Ramos (cell line): ENCODE data around the gene HESX1.

ENCODE experiments used
- in situ Hi-C: fragments of 300-500 bp; cut with MboI; formaldehyde crosslinking; loops from one replicate; pipeline ENCODE4 v1.14.3; 2022; ENCODE audit warnings: low sequenced_read_pairs; ENCODE audit not compliant: unreplicated experiment

The HESX1 gene

DNA sequence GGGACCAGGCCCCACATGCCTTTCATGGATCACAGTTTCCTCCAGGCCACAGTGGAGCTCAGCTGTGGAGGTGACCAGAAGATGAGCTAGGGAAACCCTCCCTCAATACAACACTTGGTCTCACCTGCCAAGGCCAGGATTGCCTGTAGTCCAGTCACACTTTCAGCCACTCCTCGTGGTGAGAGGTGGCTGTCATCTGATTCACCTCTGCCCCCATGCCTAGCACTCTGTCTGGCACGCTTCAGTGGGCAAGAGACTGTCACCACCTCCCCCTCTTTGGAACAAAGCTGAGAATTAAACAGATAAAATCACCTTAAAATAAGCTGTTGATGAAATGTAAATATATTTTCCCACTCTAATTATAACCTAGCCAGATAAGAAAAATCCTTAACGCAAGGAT lies 30.7 kb downstream of the HESX1 start:
- in situ Hi-C loops: no loop called here

DNA sequence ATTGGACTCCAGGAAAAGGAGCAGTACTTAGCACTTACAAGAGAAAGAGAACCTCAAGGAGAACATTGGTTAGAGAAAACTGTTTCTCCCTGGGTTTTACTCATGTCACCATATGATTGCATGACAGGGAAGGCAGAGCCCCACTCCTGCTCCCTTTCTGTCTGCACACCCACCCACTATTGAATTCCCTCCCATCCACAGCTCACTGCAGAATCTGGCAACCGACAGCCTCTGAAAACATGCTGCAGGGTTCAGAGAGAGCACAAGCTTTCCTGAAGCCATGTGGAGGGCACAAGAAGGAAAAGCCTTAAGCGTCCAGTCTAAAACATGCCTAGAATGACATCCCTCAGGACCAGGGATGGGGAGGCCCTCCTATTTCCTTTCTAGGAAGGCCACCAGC lies 31.6 kb downstream of the HESX1 start:
- in situ Hi-C loops: no loop called here

DNA sequence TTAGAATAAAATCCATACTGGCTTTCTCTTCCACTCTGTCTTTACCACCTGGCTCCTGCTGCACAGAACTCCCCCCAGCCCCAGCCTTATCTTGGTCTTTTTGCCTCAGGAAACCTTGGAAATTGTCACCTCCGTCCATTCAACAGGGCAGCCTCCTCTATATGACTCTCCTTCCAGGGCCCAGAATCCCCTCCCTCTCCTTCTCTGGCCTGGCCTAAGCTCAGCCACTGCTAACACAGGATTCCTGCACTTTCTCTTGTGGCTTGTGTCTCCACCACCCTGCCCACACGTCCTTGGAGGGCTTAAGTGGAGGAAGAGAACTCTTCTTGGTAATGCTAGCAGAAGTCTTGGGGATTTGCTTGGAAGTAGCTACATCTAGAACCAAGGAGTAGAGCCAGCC lies 33.1 kb downstream of the HESX1 start:
- in situ Hi-C loops: no loop called here

DNA sequence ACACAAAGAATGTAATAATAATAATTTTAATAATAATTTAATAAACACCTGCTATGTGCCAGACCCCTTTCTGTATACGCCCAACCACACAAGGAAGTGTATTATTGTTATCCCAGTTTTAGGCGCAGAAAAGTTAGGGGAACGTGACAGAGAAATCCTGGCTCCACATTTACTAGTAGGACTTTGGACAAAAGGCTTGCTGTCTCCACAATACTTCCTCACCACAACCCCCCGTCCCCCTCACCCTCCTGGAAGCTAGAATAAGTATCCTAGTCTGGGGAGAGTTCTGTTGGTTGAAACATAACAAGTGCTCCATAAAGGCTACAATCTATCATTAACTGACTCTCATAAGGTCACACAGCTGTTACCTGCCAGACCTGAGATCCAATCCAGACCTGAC lies 34.1 kb downstream of the HESX1 start:
- in situ Hi-C loops: no loop called here

DNA sequence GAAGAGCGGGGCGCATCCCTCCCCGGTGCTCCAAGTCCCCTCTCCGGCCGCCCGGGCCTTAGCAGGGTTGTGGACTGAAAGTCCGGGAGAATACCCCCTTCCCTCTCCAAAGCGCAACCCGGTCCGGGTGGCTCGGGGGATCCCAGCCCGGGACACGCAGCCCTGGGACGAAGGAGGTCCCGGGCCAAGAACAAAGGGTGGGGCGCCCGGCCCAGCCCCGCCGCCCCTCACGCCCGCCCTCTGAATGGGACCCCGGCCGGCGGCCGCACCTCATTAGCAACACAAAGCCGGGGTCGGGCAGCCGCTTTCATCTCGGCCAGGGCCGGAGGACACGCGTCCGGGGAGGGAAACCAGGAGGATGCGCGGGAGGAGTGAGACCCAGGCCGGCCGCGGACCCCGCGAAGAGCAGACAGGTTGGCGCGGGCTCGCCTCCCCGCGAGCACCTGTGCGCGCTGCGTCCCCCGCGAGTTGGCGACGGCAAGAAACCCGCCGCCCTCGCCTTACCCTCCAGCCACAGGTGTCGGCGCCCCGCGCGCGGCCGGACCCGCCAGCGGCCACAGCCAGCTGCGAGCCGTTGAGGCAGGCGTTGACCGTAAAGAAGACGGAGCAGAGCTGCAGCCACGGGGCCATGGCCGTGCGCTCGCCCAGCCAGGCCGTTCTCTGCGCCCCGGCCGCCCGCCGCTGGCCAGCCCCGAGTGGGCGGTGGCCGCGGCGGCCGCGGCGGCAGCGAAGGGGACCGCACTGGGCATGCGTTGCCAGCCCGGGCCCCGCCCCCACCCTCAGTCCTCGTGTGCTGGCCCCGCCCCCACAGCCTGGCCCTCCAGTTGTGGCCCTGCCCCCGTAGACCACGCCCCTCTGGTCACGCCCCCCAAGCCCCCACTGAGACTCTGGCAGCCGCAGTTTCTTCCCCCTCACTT lies 34.9 kb downstream of the HESX1 start, which contains the start of gene IL17RD:
Gene IL17RD, minus strand, starts transcription at position 697 of the 917 bp plus-strand sequence. Its CDS starts 67 bp downstream, at position 630.
- in situ Hi-C loops: no loop called here

DNA sequence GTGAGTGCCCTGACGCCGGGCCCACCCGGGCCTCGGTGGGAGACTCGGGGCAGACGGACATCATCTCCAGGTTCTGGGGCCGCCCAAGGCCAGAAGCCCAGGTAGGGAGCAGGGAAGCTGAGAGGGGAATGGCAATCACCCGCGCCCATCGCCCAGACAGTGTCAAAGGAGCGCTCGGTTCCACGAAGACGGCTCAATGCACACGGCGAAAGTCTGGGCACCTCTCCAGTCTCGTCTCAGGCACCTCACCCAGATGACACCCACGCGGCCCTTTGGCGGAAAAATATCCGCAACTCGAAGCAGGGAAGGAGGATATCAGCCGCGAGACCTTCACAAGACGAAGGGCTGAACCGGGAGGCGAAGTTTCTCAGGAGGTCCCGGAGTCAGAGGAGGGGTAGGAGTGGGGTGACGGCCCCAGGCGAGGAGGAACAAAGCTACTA lies 35.5 kb downstream of the HESX1 start:
- in situ Hi-C loops: no loop called here

DNA sequence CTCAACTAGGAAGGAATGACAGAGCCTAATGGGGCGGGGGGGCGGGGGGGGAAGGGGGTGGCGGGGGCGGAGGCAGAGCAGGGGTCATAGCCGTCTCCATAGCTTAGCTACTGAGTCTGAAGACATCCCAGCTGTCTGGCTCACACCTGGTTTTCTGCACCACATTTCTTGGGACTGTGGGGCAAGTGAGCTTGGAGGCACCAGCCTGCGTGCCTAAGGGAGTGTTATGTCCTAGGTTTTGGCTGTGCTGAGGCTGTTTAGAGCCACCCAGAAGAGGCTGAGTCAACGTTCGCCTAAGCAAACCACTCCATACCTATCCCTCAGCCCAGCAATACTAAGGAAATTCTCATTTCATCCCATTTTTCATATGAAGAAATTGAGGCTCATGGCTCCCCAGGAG lies 36.0 kb downstream of the HESX1 start:
- in situ Hi-C loops: no loop called here

DNA sequence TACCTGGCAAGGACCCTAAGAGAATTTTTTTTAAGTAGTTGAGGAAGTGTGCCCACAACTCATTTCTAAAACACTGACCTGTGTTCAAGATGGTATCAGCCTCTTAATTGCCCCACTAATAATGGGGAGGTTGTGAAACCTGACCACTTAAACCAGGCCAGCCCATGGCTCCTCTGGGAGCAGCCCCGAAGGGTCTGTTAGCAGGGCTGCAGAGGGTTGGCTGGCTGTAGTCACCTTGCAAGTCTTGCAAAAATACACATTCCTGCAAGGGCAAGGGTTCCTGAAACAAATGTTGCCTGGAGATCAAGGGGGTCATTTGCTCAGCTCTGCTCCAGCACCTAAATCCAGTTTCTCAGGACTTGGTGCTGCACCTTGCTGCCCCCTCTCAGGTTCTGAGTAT lies 37.9 kb downstream of the HESX1 start:
- in situ Hi-C loops: no loop called here

DNA sequence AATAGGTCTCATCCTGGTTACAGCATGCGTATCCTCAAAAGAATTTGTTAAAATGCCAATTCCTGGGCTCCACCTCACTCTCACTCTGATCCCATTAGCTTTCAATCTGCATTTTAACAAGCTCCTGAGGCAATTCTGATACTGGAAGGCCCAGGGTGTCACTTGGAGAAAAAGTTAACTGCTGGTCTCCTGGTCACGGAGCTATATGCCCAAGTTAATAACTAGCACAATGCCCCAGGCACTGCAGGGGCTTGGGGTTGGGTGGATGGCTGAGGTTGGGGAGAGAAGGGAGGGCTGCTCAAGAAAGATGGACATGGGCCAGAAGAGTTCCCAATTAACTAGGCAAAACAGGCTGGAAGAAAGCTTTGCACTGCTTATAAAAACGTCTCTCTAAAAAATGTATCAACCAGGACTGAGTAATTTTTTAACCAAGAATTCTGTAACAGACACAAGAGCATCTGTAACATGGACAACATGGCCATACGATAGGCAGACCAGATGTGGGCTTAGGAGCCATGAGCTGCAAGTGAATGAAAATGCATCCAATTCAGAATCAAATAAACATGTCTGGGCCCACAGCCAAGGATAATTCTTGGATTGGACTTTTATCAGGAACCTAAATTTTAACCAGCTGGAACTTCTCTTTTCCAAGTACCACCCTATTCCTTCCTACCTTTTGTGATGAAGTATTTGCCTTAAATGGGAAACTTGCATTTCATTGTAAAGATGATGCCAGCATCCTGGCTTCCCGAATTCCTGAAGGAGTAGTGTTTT lies 38.8 kb downstream of the HESX1 start:
- in situ Hi-C loops: no loop called here

DNA sequence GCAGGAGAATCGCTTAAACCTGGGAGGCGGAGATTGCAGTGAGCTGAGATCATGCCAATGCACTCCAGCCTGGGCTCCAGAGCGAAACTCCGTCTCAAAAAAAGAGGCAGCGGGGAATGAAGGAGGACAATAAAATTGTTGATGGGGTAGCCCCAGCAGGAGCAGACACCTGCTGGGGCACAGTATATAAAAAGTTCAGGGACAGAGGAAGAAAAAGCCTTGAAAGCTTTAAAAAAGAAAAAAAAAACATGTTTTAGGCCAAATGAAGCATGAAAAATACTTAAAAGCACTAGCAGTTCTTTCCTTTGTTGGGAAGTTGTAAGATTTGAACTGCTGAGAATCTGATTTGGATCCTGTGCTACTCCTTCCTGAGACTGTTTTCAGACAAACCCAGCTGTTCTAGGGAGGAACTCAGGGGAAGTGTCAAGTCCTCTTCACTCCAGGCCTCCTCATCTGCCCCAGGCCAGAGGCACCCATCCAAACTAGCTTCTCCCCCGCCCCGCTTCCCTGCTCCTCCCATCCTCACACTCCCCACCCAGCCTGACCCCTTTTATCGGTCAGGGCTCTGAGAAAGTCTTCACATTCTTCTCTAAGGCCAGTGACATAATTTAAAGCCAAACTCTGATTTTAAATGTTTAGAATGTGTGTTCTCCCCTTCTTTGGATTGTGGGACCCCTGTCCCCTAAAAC lies 39.6 kb downstream of the HESX1 start:
- in situ Hi-C loops: no loop called here

DNA sequence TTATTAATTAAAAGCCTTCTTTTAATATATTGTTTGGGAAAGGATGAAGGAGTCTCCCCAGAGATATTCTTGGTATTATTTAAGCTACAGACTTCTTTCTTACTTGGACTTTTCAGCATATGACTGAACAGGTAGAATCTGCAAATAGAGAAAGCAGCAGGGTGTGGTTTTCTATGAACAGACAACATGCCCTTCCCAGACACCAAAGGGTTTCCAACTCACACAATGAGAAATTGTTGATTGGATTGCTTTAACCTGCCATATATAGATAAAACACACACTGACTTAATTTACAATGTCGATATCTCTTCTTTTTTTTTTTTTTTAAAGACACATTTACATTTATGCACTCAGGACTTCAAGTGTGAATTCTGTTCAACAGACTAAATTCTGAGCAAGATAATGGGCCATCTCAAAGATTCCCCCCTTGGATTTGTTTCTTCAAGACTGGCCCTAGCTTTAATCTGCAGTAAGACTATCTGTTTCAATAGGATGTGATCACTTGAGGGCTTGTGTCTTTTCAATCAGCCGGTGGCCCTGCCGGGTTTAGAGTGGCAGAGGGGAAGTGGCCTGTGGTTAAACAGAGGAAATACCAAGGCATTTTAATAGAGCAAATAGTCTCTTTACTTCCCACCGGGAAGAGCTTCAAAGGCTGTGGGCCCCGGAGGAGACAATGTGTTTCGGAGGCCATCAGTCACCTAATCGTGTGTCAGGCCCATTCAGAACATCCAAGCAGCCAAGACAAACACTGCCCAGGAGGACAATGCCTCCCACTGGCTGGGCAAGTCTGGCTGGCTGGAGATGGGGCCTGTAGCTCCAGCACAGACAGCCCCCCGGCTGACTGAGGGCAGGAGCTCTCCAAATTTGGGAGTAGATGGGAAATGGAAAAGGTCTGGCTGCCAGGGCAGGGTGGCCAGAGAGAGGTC lies 40.7 kb downstream of the HESX1 start:
- in situ Hi-C loops: no loop called here

DNA sequence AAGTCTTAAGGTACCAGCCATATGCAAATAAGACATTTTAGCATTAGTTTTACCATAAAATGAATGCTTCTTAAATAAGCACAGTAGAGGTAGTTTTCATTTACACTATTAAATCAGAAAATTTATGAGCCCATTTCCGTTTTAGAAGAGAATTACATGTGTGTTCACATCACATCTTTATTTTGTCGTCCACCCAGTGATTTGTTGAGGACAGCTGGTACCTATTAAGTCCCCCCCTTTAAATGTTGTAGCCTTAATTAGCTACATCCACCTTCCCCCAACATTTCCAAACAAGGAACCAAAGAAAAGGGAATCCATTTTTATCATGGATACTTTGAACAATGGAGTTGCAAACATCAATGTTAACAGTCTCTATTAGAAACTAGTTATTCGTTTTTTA lies 41.5 kb downstream of the HESX1 start:
- in situ Hi-C loops: no loop called here

DNA sequence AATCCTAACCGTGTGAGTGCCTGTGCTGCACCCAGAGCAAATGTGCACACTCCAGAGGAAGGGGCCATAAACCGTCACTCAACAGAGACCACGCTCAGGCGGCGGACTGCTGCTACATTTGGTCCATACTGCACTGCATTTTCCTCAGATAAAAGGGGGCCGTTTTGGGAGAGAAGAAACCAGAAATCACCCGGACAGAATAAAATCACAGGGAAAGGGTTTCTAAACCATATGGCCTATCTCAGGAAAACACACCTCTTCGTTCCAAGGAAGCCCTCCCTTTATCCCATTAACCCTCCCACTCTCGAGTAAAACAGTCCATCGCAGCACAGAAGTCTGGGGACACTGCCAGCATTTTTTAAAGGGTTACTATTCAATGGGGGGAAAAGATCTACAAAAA lies 42.2 kb downstream of the HESX1 start:
- in situ Hi-C loops: no loop called here

DNA sequence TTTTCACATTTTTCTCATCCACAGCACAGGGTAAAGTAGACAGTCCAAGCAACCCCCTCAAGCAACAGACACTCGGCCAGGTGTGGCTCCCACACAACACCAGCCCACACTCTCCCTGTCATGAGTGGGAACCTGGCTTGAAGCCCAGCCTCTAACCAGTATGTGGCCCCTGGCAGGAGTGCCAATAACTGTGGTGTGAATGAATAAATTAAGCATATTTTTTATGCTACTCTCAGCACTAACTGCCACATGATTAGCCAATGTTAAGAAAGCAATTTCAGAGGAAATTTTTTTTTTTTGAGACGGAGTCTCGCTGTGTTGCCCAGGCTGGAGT lies 44.5 kb downstream of the HESX1 start:
- in situ Hi-C loops: no loop called here

DNA sequence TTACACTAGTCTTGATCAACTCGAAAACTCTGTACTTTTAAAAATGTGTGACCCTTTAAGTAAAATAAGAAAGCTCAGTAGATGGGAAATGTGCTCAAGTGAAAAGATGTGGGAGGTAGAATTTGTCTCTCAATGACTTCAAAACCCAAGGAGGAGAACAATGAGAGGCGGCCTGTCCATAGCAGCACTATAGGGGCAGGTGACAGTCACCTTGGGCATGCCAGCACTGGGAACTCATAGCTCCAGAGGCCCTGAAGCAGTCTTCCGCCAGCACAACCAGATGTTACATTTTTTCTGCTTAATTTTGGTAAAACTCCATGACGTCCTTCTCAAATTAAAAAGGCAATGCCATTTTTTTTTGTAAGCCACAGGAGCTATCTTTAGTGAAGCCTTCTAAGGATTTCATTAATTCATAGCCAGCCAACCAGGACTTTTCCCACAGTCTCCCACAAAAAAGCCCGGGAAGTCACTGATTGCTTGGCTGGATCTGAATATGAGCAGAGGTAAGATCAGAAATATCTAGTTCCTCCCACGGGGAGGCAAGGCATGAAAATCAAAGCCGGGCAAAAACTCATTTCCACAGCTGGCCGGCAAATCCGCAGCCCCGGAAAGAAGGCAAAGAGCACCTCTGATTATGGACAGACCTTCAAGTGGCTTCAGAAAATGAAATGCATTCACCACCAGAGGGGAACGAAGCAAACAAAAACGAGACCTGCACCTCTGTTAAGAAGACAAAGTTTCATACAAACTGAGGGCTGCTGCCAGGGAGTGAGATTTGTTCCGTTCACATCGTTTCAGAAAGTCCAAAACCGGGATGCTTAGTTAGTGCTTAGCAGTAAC lies 45.1 kb downstream of the HESX1 start:
- in situ Hi-C loops: no loop called here

DNA sequence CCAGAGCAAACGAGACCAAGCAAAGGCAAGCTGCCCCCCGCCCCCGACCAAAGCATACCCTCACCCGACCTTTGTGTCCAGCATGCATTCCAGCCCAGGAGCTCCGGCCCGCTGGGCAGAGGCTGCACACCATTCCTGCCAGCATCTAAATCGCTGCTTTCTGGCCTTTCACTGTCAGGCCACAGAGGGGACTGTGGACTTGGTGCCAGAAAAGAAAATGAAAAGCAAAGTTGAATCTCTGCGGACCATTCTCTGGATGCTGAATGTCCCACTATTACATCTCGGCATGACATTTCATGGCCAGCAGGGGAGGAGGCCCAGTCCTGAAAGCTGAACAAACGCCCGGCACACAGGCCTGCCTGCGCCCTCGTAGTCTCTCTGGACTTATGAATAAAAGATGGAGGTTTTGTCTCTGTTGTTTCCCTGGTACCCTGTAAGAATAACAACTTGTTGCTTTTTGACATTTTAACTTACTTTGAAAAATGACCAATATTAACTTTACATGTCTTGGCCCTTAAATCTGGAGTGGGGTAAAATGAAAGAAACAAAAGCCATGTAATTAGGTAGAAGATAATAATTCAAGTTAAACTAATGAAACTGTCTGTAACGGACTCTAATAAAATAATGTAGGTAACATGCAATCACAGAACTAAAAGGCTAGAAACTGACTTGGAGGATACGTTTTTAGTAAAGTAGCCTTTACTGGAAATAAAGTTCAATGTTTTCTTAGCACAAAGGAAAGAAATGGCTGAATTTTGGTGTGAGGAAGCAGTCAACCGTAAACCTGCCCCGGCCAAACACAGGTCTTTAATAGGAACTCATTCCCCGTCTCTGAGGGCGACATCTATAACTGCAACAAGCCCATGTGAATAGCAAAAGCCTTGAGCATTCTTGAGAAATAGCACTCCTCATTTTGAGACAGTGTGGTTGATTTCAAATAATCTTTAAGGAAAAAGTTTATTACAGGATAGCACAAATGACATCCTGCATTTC lies 47.3 kb downstream of the HESX1 start:
- in situ Hi-C loops: no loop called here

DNA sequence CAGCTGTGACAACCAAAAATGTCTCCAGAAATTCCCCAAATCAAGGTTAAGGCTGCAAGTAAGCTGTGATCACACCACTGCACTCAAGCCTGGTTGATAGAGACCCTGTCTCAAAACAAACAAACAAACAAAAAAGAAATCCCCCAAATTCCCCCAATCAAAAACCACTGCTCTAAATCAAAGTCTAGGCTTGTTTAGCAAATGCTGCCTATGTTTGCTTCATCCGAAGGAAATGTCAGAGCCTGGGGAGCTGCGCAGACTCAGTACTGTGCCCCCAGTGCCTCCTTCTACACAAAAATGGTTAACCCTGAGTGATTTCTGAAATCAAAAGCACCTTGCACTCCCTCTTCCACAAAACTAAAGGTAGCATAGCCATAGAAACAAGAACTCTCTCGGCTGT lies 48.0 kb downstream of the HESX1 start:
- in situ Hi-C loops: no loop called here

DNA sequence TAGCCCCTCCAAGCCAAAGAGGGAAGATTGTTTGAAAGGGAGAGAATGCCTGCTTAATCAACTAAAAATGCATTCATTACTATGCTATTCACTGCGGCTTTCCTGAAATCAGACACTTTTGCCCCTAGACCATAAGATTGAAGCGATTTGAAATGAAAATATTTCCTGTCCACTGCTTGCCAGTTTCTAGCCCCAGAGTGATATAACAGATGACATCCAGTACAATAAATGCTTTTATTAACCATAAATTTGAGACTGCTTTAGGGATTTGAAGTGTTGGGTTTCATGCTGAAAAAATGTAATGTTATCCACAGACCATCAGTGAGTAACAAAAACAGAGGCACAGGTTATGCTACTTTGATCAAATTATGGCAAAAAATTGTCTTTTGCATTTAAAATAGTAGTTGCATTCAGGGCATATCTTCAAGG lies 48.7 kb downstream of the HESX1 start:
- in situ Hi-C loops: no loop called here
